HG02588 (cell line): ENCODE measurements around the gene EMILIN1.

Experiments
- ATAC-seq: cut with Tn5 transposase; IDR thresholded peaks from one replicate; pipeline ENCODE4 v1.9.1; 2021; ENCODE audit warnings: mild to moderate bottlenecking, moderate library complexity; ENCODE audit not compliant: unreplicated experiment

EMILIN1 gene

DNA sequence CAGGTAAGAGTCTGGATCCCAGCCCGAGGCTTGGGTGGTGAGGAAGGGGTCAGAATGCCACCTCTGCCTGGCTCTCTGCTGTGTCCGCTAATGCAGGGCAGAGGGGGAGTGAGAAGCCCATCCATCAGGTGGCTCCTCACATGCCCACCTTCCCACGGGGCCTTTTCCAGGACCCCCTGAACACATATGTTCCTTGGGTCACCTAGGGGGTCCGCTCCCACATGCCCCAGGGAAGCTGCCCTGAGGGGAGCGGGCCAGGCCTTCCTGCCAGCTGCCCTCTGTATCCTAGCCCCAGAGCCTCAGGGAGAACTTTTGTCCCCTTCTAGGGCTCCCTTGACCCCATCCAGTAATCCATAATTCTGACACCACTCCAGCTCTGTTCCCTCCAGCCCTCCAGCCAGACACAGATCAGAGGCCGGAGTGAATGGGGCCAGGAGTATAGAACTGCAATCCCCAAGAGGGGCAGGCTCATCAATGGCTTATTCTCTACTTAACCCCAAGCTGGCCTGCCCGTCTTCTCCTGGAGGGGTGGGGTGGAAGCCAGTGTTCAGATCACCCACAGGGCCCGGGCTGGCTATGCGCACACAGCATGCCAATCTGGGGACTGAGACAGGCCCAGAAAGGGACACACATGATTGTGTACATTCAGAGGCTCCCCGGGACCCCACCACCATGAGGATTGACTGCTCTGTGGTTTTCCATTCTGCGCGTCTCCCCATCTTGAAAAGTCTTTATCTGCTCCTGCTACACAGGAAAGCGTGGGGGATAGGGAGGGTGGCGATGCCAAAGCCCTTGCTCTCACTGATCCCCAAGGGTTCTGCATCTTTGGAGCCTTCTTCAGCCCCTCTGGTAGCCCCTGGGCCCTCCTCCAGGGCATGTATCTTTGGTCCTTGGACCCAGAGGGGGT is 1.1 kb downstream of the EMILIN1 start:
- no peak for ATAC-seq

DNA sequence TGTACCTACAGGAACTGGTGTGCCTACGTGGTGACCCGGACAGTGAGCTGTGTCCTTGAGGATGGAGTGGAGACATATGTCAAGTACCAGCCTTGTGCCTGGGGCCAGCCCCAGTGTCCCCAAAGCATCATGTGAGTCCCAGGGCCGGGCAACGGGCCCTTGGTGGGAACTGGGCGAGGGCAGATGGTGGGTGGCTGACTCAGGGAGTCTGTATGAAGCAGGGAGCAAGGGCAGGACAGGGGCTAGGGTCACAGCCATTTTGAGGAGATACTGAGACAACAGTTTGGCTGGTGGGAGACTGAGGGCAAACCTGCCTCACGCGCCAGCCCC is 1.7 kb downstream of the EMILIN1 start:
- ATAC-seq, result no peak

DNA sequence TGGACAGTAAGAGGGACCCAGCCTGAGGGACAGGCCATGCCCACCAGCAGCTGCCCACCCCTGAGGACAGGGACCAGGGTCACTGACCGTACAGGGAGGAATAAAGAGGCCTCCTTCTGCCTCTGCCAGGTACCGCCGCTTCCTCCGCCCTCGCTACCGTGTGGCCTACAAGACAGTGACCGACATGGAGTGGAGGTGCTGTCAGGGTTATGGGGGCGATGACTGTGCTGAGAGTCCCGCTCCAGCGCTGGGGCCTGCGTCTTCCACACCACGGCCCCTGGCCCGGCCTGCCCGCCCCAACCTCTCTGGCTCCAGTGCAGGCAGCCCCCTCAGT is 2.2 kb downstream of the EMILIN1 start:
- no peak for ATAC-seq

DNA sequence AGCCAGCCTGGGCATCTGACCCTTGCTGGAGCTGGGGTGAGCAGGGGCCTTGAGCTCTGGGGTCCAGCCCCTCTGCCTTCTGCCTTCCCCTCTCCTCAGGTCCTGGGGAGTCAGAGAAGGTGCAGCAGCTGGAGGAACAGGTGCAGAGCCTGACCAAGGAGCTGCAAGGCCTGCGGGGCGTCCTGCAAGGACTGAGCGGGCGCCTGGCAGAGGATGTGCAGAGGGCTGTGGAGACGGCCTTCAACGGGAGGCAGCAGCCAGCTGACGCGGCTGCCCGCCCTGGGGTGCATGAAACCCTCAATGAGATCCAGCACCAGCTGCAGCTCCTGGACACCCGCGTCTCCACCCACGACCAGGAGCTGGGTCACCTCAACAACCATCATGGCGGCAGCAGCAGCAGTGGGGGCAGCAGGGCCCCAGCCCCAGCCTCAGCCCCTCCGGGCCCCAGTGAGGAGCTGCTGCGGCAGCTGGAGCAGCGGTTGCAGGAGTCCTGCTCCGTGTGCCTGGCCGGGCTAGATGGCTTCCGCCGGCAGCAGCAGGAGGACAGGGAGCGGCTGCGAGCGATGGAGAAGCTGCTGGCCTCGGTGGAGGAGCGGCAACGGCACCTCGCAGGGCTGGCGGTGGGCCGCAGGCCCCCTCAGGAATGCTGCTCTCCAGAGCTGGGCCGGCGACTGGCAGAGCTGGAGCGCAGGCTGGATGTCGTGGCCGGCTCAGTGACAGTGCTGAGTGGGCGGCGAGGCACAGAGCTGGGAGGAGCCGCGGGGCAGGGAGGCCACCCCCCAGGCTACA is 3.8 kb downstream of the EMILIN1 start:
- no peak for ATAC-seq

DNA sequence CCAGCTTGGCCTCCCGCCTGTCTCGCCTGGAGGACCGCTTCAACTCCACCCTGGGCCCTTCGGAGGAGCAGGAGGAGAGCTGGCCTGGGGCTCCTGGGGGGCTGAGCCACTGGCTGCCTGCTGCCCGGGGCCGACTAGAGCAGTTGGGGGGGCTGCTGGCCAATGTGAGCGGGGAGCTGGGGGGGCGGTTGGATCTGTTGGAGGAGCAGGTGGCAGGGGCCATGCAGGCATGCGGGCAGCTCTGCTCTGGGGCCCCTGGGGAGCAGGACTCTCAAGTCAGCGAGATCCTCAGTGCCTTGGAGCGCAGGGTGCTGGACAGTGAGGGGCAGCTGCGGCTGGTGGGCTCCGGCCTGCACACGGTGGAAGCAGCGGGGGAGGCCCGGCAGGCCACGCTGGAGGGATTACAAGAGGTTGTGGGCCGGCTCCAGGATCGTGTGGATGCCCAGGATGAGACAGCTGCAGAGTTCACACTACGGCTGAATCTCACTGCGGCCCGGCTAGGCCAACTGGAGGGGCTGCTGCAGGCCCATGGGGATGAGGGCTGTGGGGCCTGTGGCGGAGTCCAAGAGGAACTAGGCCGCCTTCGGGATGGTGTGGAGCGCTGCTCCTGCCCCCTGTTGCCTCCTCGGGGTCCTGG is 4.5 kb downstream of the EMILIN1 start:
- ATAC-seq, result no peak

DNA sequence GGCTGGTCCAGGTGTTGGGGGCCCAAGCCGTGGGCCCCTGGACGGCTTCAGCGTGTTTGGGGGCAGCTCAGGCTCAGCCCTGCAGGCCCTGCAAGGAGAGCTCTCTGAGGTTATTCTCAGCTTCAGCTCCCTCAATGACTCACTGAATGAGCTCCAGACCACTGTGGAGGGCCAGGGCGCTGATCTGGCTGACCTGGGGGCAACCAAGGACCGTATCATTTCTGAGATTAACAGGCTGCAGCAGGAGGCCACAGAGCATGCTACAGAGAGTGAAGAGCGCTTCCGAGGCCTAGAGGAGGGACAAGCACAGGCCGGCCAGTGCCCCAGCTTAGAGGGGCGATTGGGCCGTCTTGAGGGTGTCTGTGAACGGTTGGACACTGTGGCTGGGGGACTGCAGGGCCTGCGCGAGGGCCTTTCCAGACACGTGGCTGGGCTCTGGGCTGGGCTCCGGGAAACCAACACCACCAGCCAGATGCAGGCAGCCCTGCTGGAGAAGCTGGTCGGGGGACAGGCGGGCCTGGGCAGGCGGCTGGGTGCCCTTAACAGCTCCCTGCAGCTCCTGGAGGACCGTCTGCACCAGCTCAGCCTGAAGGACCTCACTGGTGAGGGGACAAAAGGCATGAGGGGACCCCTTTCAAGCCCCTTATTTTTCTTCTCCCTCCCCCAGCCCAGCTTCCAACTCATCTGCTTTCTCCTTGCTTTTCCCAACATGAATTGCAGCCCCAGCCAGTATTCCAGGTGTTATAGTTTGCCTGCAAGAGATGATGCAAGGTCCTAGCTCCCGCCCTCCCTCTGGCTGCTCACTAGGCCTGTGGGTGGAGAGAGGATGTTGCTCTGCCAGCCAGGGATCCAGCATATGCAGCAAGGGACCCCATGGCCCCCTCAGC is 5.2 kb downstream of the EMILIN1 start:
- ATAC-seq, result no peak

DNA sequence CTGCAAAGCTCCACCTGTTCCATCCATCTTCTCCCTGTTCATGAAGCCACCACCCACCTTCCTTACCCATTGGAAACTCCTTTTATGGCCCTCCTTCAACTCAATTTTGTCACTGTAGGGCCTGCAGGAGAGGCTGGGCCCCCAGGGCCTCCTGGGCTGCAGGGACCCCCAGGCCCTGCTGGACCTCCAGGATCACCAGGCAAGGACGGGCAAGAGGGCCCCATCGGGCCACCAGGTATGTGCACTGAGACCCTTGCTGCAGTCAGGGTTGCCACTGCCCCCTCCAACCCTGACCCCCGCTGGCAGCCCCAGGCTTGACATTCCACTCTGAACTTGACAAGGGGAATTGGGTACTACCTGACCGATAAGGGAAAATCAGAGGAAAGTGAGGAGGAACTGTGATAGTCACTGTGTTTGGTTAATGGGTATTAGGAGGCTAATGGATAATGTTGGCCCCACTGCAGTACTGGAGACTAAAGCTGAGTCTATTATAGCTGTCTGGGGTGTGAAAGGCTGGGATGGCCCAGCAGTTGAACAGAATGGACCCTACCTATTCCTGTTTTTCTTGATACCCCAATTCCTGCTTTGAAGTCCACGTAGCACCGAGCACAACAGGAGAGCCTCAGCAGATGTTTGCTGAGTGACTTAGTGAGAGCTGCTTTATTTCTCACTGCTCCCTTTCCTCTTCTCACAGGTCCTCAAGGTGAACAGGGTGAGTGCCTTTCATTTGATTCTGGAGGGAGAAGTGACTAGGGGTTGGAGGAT is 6.1 kb downstream of the EMILIN1 start:
- ATAC-seq, result no peak

DNA sequence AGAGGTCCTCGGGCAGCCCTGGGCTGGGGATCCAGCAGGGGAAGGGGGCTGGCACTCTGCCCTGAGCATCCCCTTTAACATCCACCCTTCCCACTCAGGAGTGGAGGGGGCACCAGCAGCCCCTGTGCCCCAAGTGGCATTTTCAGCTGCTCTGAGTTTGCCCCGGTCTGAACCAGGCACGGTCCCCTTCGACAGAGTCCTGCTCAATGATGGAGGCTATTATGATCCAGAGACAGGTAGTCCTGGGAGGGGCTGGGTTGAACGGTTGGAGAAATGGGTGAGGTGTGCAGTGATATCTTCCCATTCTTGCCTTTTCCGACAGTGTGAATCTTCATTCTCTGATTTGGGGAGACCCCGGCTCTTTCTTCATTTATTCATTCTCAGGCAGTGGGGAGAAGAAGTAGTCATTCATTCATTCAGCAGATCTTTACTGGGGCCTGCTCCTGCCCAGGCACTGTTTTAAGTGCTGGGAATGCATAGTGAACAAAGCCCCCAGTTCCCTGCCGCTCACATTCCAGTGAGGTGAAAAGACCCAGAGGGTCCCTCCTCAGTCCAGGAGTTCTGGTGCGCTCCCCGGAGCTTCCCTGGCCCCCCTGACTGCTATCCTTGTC is 6.8 kb downstream of the EMILIN1 start:
- ATAC-seq, result no peak

DNA sequence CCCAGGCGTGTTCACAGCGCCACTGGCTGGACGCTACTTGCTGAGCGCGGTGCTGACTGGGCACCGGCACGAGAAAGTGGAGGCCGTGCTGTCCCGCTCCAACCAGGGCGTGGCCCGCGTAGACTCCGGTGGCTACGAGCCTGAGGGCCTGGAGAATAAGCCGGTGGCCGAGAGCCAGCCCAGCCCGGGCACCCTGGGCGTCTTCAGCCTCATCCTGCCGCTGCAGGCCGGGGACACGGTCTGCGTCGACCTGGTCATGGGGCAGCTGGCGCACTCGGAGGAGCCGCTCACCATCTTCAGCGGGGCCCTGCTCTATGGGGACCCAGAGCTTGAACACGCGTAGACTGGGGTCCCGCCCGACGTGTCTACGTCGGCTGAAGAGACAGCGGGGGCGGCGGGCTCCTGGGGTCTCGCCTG is 7.3 kb downstream of the EMILIN1 start:
- no peak for ATAC-seq

DNA sequence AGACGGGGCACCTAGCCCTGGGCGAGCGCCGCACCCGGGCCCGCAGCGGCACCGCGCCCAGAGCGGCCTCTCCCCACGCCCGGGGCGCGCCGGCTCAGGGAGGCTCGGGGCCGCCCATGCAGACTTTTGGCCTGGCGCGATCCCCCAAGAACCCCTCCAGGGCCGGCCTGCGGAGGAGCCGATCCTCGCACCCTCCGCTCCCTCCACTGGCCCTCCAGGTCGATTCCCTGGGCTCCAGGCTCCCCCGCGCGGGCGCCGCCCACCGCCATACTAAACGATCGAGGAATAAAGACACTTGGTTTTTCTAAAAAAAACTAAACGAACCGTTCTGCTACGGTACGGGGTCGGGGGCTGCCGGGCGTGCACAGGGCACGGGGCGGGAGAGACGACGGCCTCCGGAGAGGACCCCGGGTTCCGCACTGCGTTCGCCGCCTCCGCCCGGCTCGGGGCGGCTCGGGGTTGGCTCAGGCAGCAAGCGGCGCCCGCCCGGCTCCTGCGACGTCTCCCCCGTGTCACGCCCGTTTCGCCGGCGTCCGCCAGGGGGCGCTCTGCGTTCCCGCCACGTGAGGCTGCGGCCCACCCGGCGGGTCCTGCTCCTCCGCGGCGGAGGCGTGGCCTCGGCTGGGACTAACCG is 7.8 kb downstream of the EMILIN1 start:
- peak; percentile 78 for ATAC-seq

DNA sequence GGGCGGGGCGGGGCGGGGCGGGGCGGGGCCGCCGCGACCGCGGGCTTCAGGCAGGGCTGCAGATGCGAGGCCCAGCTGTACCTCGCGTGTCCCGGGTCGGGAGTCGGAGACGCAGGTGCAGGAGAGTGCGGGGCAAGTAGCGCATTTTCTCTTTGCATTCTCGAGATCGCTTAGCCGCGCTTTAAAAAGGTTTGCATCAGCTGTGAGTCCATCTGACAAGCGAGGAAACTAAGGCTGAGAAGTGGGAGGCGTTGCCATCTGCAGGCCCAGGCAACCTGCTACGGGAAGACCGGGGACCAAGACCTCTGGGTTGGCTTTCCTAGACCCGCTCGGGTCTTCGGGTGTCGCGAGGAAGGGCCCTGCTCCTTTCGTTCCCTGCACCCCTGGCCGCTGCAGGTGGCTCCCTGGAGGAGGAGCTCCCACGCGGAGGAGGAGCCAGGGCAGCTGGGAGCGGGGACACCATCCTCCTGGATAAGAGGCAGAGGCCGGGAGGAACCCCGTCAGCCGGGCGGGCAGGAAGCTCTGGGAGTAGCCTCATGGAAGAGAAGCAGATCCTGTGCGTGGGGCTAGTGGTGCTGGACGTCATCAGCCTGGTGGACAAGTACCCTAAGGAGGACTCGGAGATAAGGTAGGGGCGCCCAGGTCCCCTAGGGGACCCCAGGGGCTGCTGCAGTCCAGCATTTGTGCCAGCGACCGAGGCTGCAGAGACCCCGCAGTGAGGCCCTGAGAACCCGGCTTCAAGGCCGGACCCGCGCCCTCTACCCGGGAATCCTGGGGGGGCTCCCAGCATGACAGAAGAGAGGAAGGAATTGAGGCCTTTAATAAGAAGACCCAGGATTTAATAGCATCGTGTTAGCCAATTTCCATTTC is 8.5 kb downstream of the EMILIN1 start, which contains the start of gene KHK:
Gene KHK, plus strand, starts transcription at position 49 of the 870 bp plus-strand sequence. Its CDS starts 488 bp downstream, at position 537.
- peak; percentile 2 for ATAC-seq

DNA sequence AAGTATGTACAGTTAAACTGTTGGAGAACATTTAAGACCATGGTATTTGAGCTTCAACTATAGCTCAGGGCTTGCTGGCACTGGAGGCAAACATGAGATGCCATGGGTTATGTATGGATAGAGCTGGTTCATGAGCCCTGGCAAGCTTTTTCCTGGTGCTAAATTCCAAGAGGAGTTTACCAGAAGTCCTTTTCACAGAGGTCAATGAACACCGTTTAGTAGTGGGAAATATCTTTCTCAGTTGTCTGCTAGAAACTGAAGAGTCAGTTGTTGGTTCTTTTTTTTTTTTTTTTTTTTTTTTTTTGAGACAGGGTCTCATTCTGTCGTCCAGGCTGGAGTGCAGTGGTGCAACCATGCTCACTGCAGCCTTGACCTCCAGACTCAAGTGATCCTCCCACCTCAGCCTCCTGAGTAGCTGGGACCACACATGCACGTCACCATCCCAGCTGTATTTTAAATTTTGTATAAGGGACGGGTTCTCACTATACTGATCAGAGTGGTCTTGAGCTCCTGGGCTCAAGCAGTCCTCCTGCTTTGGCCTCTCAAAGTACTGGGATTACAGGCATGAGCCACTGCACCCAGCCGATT is 9.5 kb downstream of the EMILIN1 start:
- no peak for ATAC-seq

DNA sequence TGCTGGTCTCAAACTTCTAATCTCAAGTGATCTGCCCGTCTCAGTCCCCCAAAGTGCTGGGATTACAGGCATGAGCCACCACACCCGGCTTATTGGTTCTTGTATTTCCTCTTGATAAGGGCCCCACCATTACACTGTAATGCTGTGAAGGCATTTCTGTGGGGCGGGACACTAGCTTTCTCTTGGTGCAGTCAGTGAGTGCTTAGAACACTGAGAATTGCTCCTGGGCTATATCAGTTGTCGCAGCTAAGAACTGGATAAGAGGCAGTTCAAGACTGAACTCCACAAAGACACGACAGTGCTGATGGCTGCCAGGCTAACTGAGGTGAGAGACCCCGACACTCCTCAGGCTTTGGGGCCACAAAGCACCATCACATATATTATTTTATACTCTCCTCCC is 10.2 kb downstream of the EMILIN1 start:
- no peak for ATAC-seq

DNA sequence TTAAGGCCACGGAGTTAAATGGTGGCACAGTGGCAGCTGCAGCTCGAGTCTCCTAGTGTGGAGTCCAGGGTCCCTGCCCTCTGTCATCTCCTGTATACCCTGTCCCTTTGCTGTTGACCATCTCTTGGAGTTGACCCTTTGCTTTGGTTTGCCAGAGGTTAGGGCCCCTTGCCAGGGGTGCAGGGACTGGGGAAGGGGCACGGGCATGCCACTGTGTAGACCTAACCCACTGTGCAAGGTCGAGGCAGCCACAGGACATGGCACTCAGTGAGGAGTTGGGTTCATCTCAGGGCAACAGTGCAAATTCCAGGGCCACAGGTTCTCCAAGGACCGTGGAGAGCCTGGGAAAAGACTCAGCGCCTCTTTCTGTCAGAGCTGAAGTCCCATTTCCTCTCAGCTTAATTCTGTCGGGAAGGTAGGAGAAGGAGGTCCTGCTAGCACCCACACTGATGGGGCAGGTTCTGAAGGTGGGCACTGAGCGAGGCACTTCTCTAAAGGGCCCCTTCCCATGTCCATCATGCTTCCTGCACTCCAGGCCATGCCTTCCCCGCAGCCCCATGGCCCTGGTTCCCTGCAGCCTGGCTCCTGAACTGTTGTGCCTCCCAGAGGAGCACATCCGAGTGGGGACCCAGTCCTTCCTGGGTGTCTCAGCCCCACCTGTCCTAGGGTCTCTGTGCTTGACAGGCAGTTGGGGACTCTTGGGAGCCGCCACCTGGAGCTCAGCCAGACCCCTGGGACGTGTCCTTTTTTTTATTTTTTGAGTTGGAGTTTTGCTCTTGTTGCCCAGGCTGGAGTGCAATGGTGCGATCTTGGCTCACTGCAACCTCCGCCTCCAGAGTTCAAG is 10.9 kb downstream of the EMILIN1 start:
- no peak for ATAC-seq

DNA sequence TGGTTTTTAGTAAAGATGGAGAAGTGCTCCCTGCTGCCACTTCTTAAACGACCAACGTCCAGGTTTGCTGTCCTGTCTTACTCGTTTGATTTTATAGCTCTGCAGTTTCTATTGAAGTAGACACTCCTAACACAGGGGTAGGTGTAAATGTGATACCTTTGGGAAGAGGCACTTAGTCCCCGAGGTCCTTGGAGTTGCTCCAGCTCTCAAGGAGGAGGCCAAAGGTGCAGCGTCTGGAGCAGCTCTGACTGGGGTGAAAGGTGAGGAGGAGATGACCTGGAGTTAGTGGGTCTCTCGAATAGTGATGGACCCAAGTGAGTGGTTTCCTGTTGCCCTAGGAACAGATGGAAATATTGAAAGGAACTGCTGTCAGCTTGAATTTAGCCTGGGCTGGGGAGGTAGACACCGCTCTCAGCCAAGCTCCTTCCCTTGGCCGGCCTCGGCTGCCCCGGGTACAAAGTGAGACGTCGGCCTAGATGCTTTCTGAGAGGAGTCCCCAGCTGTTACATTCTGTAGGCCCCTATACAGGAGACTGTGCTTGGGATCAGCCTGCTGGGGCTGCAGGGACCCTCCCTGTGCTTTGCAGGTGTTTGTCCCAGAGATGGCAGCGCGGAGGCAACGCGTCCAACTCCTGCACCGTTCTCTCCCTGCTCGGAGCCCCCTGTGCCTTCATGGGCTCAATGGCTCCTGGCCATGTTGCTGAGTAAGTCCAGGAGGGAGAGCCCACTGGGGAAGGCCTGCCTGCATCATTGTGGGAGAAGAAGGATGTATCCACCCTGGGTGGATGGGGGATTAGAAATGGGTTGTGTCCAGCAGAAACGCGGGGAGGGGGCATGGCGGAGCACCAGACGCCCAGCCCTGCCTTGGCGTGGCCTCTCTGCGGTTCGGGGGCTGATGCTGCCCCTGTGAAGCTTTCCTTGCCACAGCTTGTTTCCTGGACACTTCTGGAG is 13.6 kb downstream of the EMILIN1 start:
- ATAC-seq, result no peak
